GM19328 (cell line): ENCODE data around the gene KCNK1.

Experiments used
- ATAC-seq: cut with Tn5 transposase; IDR thresholded peaks from one replicate; pipeline ENCODE4 v1.9.1; 2021; ENCODE audit warnings: mild to moderate bottlenecking, moderate library complexity; ENCODE audit not compliant: unreplicated experiment

The KCNK1 gene

DNA sequence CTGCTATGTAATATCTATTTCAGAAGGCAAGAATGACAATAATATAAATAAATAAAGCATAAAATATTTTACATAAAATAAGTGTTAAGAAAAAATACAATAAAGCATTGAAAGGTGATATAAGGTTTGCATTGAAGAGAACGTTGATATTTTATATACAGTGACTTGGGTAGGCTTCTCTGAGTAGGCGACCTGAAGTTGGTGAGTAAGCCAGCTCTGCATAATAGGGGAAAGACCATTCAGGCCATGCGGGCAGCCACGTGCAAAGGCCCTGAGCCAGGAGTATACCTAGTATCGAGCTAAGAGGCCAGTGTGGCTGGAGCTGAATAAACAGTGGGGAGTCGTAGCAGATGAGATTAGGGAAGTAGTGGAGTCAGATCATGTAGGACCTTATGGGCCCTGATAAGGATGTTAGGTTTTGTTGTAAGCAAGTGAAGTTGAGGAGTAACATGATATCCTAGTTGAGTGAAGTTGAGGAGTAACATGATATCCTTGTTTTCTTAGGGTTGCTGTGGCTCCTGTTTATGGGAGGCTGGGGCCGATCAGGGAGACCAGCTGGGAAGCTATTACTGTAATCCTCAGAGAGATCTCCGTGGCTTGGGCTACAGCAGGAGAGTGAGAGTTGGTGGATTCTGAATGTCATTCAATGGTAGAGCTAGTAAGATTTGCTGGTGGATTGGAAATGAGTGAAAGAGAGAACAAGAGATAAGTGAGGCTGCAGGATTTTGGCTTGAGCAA lies 22.0 kb downstream of the KCNK1 start:
- no peak for ATAC-seq

DNA sequence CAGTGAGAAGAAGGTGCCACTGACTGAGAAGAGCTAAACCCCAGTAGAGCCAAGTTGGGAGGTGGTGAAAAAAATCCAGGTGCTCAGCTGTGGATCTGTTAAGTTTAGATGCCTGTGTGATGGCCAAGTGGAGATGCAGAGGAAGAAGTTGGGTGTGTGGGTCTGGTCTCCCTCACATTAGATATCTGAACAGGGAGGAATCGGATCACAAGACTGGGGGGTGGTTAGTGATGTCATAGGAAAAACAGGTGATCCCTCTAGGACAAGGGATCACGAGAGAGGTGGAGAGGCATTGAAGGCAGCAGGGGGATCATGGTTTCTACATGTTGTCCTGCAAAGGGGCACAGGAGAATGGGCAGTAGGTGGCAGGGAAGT lies 22.6 kb downstream of the KCNK1 start:
- no peak for ATAC-seq

DNA sequence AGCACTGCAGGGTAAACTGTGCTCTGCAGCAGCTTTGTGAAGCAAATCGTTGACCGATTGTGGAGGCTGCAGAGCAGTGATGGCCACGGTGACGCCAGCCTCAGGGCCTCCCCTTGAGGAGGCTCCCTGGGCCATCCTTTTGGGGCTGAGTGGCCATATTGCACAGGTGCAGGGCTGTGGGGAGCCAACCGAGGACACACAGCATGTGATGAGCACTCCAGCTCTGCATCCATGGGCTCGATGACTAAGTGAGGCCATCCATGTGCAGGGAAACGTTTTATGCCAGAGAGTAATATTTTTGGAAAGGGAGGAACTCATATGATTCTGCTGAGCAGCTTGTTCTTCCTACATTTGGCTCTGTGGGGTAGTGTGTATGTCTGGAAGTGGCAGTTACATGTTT lies 24.6 kb downstream of the KCNK1 start:
- ATAC-seq = no peak

DNA sequence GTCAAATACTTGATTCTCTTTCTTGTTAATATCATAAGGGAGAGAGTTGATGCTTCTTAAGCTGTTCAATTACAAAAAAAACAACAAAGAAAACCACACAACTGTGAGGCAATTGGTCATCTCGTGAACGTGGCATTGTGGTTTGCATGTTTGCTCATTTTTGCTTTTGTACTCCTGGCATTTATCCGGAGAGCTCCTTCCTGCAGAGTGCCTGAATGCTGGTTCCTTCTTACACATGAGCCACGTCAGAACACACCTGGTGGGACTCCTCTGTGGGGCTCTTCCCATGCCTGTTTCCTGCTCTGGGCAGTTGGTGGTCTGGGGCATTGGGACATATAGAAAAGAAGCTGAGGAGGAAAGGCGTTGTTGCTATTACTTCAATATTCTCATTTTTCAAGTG lies 25.7 kb downstream of the KCNK1 start:
- no peak for ATAC-seq

DNA sequence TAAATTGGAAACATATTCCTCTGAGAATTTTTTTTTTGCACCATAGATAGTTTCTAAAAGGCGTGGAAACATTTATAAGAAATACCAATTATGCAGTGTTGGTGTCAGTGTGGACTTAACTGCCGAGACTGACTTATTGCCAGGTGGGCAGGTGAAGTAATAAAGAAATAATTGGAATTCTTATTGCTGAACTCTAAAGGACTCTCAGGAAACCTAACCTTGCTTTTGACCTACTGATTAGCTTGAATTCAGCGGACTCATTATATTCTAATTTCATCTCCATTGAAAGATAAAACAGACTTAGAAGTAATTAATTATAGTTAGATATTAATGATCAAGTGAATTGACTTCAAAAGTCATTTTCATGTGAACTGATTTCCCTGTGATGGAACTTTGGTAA lies 26.3 kb downstream of the KCNK1 start:
- ATAC-seq = no peak

DNA sequence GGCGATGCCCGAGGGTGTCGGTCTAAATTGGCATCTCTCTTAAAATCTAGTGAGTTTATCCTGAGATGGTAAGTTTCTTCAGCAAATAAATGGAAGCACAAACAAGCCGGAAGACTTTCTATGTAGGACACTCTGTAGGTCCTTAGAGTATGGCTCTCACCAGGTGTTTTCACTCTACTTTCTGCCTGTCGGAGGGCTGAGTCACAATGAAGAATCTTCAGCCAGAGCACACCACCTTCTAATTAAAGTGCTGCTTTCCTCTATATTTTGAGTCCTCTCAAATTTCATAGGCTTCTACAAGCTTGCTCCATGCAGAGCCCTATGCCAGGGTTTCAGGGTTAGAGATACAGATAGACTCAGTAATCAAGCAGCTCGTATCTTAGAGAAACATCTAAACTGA lies 27.1 kb downstream of the KCNK1 start:
- no peak for ATAC-seq

DNA sequence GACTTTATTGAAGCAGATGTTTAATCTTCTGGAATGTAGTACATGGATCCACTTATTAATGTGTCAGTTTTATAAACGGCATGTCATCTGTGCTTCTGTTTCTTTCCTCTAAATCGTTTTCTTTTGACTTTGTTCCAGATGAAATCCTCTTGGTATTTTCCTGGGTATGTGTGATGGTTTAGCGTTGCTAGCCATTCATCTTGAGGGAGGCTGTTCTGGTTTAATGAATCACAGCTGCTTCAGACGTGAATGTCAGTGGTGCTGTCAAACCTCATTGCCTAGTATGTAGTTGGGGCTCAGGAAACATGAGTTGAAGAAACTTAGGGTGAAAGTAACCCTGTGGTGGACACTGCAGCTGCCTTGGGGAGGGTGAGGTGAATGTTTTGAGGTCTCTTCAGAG lies 33.2 kb downstream of the KCNK1 start:
- ATAC-seq = no peak

DNA sequence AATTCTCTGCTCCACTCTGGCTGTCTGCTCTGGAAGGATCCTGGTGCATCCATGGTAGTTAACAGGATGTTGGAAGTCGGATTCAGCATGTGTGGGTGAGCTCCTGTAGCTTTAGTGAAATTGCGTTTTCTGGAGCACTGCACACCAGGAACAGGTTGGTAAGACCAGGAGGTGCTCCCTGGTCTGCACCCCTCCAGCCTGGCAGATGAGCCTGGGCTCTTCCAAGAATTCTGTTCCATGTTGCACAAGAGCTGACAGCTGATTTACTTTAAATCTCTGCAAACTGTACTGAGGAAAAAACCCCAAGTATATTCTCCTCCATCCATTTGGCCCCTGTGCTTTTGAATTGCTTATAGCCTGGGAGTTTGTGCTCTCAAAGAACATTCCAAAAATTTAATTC lies 33.7 kb downstream of the KCNK1 start:
- ATAC-seq = no peak

DNA sequence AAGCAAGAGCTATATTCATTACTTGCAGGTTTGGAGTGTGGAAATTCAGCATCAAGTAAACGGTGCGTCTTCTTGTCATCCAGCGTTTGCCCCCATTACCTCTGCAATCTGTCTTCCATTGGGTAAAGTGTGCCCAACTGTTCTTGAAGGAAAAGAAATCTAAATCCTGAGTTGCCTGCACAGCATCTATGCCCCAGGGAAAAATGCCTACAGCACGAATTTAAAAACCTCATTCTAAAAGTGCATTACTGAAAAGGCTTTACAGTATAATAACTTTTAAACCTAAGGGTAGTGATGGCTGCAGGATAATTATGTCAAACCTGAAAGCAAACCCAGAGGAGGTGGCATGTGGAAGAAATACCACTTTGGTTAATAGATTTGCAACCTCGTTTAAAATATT lies 37.2 kb downstream of the KCNK1 start:
- no peak for ATAC-seq

DNA sequence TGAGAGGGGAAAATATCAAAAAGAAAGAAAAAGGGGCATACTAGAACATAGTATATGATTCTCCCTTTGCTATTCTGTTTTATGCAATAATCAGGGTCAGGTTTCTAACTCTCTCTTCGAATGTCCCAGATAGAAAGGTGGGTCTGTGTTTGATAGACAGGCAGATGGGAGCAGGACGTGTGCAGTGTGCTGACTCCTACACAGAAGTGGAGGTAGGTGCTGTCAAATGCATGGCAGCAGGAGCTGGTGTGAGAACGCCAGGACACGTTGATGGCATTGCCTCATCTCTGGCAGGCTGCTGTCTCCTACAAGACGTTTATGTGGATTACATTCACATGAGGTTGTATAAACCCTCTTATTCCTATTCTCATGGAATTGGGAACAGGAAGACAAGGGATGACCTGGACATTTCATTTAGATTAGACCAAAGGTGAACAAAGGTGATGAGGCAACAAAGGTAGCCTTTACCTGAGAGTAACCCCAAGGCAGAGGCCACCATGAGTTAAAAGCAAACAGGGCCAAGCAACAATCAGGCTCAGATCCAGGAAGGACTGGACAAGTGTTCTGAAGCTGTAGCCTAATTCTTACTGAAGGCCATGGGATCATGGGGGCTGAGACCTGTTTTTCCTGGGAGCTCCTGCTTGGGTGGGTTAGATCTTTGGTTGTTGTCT lies 37.8 kb downstream of the KCNK1 start:
- ATAC-seq = no peak

DNA sequence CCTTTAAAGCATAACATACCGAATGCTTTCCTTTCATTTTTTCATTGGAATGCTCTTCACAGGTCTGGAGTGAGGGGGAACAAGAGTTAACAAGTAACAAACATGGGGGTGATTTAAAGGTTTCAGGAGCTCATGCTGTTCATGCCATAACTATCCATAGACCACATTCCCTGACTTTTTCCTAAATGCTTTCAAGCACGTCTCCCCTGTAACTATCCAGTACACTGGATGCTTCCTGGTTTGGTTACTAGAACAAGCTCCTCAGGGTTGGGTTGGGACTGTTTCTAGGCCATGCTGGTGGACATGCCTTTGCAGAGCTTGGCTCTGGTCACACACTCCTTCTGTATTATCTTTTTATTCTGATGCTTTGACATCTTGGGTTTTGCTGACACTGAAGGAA lies 38.6 kb downstream of the KCNK1 start:
- no peak for ATAC-seq

DNA sequence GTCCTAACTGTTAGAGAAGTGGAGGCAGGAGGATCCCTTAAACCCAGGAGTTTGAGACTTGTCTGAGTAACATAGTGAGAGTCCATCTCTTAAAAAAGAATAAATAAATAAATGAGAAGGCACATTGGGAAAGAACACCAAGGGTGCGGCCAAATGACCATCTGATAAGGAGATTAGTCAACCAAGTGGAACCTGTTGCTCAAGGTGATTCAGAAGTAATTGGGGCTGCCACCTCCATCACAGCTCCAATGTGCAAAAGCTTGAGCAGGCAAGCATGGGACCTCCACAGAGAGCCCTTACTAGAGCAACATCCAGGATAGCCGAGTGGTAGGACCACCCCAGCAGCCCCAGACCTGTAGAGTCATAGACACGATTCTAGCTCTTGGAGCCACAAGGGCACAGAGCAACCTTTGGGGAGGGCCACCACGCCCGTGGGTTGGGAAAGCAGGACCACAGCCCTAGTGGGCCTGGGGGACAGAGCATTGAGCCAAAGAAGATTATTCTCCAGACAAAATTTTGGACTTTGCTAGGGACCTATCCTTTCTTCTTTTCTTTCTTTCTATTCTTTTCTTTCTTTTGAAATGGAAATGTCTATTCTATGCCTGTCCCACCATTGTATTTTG lies 40.9 kb downstream of the KCNK1 start:
- no peak for ATAC-seq

DNA sequence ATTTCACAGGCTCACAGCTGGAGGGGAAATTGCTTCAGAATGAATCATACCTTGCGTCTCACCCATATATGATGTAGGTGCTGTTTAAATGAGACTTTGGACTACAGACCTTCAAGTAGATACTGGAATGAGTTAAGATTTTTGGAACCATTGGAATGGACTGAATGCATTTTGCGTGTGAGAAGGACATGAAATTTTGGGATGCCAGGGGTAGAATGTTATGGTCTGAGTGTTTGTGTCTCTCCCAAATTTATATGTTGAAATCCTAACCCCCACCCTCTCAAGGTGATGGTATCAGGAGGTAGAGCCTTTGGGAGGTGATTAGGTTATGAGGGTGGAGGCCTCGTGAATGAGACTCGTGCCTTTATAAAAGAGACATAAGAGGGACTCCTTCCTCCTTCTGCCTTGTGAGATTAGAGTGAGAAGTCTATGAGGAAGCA lies 41.4 kb downstream of the KCNK1 start:
- ATAC-seq = no peak

DNA sequence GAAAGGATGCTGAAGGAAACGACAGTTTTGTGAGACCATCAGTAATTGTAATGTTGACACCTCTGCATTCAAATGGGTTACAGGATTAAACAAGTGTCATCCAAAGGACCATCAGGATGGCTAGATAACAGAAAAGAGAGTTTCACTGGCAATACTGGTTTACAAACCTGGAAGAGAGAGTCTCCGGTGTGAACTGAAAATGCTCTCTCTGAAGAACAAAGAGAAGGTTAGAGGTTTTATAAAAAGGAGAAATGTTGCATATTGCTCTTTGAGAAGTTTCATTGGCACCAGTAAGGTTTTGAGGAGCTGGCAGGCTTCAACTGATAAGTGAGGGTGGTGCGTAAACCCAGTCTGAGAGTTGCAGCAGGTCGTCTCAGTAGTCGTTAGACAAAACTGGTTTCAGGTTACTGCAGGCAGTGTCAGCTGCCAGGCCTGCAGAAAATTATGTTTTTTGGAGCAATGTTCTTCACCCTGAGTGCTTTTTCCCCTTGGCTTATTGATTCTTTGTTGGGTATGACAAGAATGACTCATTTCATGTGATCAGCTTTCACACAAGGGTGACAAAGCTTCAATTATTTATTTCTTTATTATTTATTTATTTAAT lies 42.2 kb downstream of the KCNK1 start:
- no peak for ATAC-seq

DNA sequence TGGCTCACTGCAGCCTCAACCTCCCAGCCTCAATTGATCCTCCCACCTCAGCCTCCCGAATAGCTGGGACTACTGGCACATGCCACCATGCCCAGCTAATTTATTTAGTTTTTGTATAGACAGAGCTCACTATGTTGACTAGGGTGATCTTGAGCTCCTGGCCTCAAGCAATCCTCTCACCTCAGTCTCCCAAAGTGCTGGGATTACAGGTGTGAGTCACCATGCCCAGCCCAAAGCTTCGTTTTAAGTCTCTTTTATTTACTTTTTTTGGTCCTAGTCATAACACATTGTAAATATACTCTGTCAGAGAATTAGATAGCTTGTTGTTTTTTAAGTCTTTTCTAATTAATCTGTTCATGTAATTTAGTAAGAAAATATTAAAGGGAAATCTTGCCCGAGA lies 42.8 kb downstream of the KCNK1 start:
- no peak for ATAC-seq

DNA sequence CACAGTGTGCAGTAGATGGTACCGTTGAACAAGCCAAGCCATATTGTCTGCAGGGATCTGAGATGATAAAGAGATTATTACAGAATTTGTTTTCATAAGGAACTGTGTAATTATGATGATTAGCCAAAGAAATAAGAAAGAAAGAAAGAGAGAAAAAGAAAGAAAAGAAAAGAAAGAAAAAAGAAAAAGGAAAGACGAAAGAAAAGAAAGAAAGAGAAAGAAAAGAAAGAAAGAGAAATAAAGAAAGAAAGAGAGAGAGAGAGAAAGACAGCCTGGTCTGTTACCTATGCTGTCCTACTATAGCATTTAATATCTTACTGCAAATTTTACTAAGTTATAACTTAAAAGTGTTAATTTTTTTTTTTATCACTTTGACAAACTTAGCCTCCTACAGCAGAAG lies 43.6 kb downstream of the KCNK1 start:
- ATAC-seq = no peak

DNA sequence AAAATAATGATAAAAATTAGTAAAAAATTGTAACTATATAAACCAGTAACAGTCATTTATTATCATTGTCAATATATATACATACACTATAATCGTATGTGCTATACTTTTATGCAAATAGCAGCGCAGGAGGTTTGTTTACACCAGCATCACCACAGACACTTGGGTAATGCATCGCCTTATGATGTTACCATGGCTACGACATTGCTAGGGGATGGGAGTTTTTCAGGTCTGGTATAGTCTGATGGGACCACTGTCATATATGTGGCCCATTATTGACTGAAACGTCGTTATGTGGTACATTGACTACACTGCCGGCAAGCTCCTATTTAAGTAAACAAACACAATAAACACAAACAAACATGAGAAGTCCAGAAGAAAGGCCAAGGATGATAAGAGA lies 45.6 kb downstream of the KCNK1 start:
- no peak for ATAC-seq

DNA sequence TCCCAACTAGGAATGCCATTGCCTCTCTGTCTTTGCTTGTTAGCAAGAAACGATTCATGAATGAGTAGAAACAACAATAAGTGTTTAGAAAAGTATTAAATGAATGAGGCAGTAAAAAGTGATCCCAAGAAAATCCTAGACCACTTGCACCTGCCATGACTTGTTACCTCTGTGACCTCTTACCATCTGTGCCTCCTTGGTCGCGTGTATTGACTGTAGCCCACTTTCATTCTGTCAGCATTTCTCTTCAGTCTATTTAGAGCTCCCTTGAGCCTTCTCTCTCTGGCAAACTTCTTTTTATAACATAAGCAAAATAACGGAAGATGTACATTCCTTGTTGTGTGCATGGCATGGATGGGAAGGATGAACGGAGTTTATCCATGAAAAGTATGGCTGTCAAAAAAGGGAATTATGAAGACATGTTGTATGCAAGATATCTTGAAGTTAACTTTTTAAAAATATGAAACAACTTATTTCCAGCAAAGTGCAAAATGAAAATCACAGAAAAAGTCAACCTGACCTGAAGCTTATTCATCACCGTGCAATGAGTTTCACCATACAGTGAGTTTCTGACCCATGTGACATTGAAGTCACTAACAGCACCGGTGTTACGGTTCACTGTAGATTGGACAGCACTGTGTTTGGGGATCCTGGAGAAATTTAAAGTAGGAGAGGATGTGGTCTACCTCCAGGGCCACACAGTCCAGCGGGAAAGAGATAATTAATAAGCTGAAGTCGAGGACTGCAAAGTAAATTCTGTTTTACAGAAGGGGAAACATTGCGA lies 47.7 kb downstream of the KCNK1 start:
- no peak for ATAC-seq

DNA sequence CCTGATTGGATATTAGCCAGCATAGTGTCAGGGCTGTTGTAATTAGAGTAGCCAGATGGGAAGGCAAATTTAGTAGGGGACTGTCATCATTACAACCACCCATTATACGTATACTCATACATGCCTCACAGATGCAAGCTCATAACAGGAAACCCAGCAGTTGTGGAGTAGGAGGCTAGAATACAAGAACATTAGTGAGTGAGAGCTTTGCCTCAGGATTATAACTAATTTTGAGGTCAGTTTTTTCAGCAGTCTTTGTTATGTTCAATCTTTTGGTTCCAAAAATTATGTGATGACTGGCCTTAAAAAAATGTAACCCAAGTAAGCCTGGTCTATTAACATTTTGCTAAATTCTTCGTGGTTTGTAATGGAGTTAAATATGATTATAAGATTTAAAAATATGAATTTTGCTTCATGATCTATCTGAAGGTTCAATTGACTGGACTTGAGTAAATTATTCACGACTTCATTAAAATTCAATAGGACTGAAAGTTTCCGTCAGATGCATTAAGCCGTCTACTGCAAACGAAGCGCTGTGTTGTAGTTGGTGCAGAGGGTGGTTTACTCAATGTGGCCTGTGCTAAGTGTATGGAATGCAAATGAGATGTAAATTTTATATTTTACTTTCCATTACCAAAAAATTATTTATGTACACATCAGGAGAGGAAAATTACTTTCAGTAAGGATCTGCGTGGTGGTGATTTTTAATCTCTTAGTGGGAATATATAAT lies 48.8 kb downstream of the KCNK1 start:
- no peak for ATAC-seq

DNA sequence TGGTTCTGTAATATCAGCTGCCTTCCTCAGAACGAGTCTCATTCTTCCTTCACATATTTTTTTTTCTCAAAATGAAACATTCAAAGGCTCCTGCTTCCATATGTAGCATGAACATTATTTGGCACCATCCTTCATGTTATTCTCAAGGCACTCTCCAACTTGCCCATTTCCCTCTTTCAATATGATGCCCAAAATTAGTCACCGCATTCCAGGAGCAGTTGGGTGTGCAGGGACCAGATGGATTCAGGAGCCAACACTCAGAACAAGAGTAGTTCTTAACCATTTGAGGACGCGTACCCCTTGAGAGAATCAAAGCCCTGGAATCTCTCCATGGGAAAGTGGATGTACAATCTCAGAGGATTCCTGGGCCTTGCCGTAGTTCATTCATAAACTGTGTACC lies 50.3 kb downstream of the KCNK1 start:
- ATAC-seq = no peak
